Panc1 (cell line): ENCODE results near the gene NACC1.

Source experiments
- CTCF ChIP-seq: fragments of 450-650 bp; IDR thresholded peaks from 2 replicates; pipeline ENCODE4 v1.5.1; 2017; ENCODE audit warnings: mild to moderate bottlenecking
- POLR2AphosphoS5 ChIP-seq: IDR thresholded peaks from 2 replicates; pipeline ENCODE4 v1.6.1; 2012; ENCODE audit warnings: mild to moderate bottlenecking, low read depth, low read length, moderate library complexity

- TF ChIP-seq CTCF (no peak), POLR2AphosphoS5 (no peak)
Measured at GRCh38 chr19:13119627-13120026, 1.6 kb downstream of the NACC1 start.
